IMR-90 (cell line): ENCODE data around the gene HOXD13. TPM values are rescaled to one million over a fixed set of nuclear protein-coding genes. Genes with fewer than 3 reads are reported as not detected.

ENCODE experiments used
- ATAC-seq: fragments of 200-7000 bp; cut with Tn5 transposase; 2 replicates; pipeline ENCODE4 v1.9.1; 2020; ENCODE audit warnings: low read depth, mild to moderate bottlenecking, moderate library complexity
- BruUV-seq: library from RNA; stranded (reverse); fragments of 400-500 nt; replicated peaks from 2 replicates; lab custom pipeline; 2021; lab: Mats Ljungman, UMichigan
- CTCF ChIA-PET: fragments of 300-600 bp; formaldehyde crosslinking; extraction: SDS; loops from one replicate; lab custom pipeline; 2021; ENCODE audit warnings: antibody characterized with exemption; lab: Yijun Ruan, JAX
- POLR2A ChIA-PET: fragments of 300-600 bp; sonication (Branson Sonifier 250); formaldehyde crosslinking; loops from one replicate; lab custom pipeline; 2022; ENCODE audit warnings: antibody characterized with exemption; ENCODE audit not compliant: unreplicated experiment; lab: Charles Lee
- DNase-seq: peaks from one replicate; pipeline ENCODE4 v3.0.0; 2013
- H2AFZ ChIP-seq: replicated peaks from 2 replicates; pipeline ENCODE3; 2013; ENCODE audit warnings: low read length, mild to moderate bottlenecking; ENCODE audit not compliant: poor library complexity
- H2AK5ac ChIP-seq: 2 replicates; pipeline ENCODE4 v1.6.1; 2013; ENCODE audit warnings: low read depth, low read length, inconsistent platforms
- H2AK9ac ChIP-seq: replicated peaks from 2 replicates; pipeline ENCODE3; 2013; ENCODE audit warnings: mild to moderate bottlenecking, low read depth, low read length, moderate library complexity; ENCODE audit not compliant: poor library complexity
- H2BK120ac ChIP-seq: 2 replicates; pipeline ENCODE4 v1.6.1; 2013; ENCODE audit warnings: low read depth, low read length, inconsistent platforms
- H2BK15ac ChIP-seq: 3 replicates; pipeline ENCODE4 v1.6.1; 2013; ENCODE audit warnings: low read depth, low read length, inconsistent platforms
- H2BK20ac ChIP-seq: 2 replicates; pipeline ENCODE4 v1.6.1; 2013; ENCODE audit warnings: low read depth, mild to moderate bottlenecking, inconsistent platforms, low read length, moderate library complexity
- H2BK5ac ChIP-seq: 2 replicates; pipeline ENCODE4 v1.6.1; 2013; ENCODE audit warnings: mild to moderate bottlenecking, low read depth, low read length, inconsistent platforms; ENCODE audit not compliant: poor library complexity, severe bottlenecking
- H3K14ac ChIP-seq: replicated peaks from 2 replicates; pipeline ENCODE4 v1.6.1; 2013; ENCODE audit warnings: low read depth, low read length, inconsistent platforms
- H3K18ac ChIP-seq: 2 replicates; pipeline ENCODE4 v1.6.1; 2013; ENCODE audit warnings: low read depth, low read length, control low read depth
- H3K23ac ChIP-seq: 2 replicates; pipeline ENCODE4 v1.6.1; 2013; ENCODE audit warnings: low read depth, low read length, inconsistent platforms
- H3K27ac ChIP-seq: 2 replicates; pipeline ENCODE4 v1.5.1; 2013; ENCODE audit warnings: mild to moderate bottlenecking, control low read depth, low read length; ENCODE audit not compliant: insufficient read depth
- H3K27me3 ChIP-seq: 2 replicates; pipeline ENCODE4 v1.6.1; 2013; ENCODE audit warnings: low read length; ENCODE audit not compliant: control insufficient read depth, insufficient read depth
- H3K36me3 ChIP-seq: 2 replicates; pipeline ENCODE4 v1.6.1; 2013; ENCODE audit warnings: low read length, mixed read lengths; ENCODE audit not compliant: control insufficient read depth, insufficient read depth
- H3K4ac ChIP-seq: 2 replicates; pipeline ENCODE4 v1.6.1; 2013; ENCODE audit warnings: low read depth, low read length, inconsistent platforms
- H3K4me1 ChIP-seq: 2 replicates; pipeline ENCODE4 v1.6.1; 2013; ENCODE audit warnings: low read length, mixed read lengths; ENCODE audit not compliant: control insufficient read depth, insufficient read depth
- H3K4me2 ChIP-seq: 2 replicates; pipeline ENCODE4 v1.6.1; 2013; ENCODE audit warnings: low read depth, mild to moderate bottlenecking, control low read depth, low read length, moderate library complexity
- H3K4me3 ChIP-seq: 2 replicates; pipeline ENCODE4 v1.5.1; 2013; ENCODE audit warnings: low read depth, mild to moderate bottlenecking, control low read depth, low read length, moderate library complexity; ENCODE audit not compliant: insufficient read depth
- H3K56ac ChIP-seq: 2 replicates; pipeline ENCODE4 v1.6.1; 2013; ENCODE audit warnings: low read length, inconsistent platforms; ENCODE audit not compliant: insufficient read depth; ENCODE audit errors: extremely low read depth
- H3K79me1 ChIP-seq, 2 experiments: 2 replicates each; pipeline ENCODE4 v1.6.1; 2013; ENCODE audit warnings: low read length in 2 of 2, inconsistent platforms in 1 of 2, low read depth in 1 of 2
- H3K9ac ChIP-seq: 2 replicates; pipeline ENCODE4 v1.6.1; 2013; ENCODE audit warnings: low read depth, low read length, control low read depth
- H3K9me1 ChIP-seq: 2 replicates; pipeline ENCODE4 v1.6.1; 2013; ENCODE audit warnings: low read length, inconsistent platforms; ENCODE audit not compliant: insufficient read depth
- H3K9me3 ChIP-seq: 2 replicates; pipeline ENCODE4 v1.6.1; 2013; ENCODE audit warnings: low read length; ENCODE audit not compliant: control insufficient read depth, insufficient read depth
- H4K20me1 ChIP-seq: 2 replicates; pipeline ENCODE4 v1.6.1; 2013; ENCODE audit warnings: low read length, inconsistent platforms; ENCODE audit not compliant: insufficient read depth
- H4K5ac ChIP-seq: 2 replicates; pipeline ENCODE4 v1.6.1; 2013; ENCODE audit warnings: mild to moderate bottlenecking, low read depth, low read length, control low read depth
- H4K8ac ChIP-seq, 2 experiments: 2 replicates each; pipeline ENCODE4 v1.6.1; 2013; ENCODE audit warnings: low read depth in 2 of 2, low read length in 2 of 2, control low read depth in 1 of 2, inconsistent platforms in 1 of 2
- H4K91ac ChIP-seq: 2 replicates; pipeline ENCODE4 v1.6.1; 2013; ENCODE audit warnings: low read depth, low read length, inconsistent platforms; ENCODE audit not compliant: insufficient read depth
- BHLHE40 ChIP-seq: fragments of 150-350 bp; IDR thresholded peaks from 2 replicates; pipeline ENCODE4 v1.6.1; 2016; ENCODE audit warnings: mild to moderate bottlenecking, low read depth, low read length
- CEBPB ChIP-seq: IDR thresholded peaks from 2 replicates; pipeline ENCODE4 v1.6.1; 2012; ENCODE audit warnings: low read depth, low read length, improper control_type of control experiment
- CHD1 ChIP-seq: IDR thresholded peaks from 2 replicates; pipeline ENCODE4 v1.6.1; 2012; ENCODE audit warnings: low read depth, low read length, improper control_type of control experiment
- FOS ChIP-seq: fragments of 150-350 bp; IDR thresholded peaks from 2 replicates; pipeline ENCODE4 v1.6.1; 2016; ENCODE audit warnings: low read depth, low read length
- MAFK ChIP-seq: IDR thresholded peaks from 2 replicates; pipeline ENCODE4 v1.6.1; 2012; ENCODE audit warnings: low read depth, low read length, improper control_type of control experiment
- MAZ ChIP-seq: IDR thresholded peaks from 2 replicates; pipeline ENCODE4 v1.6.1; 2012; ENCODE audit warnings: low read depth, mild to moderate bottlenecking, low read length, improper control_type of control experiment, moderate library complexity, borderline replicate concordance
- MXI1 ChIP-seq: IDR thresholded peaks from 2 replicates; pipeline ENCODE4 v1.6.1; 2012; ENCODE audit warnings: low read depth, mild to moderate bottlenecking, low read length, moderate library complexity, borderline replicate concordance
- NFE2L2 ChIP-seq: fragments of 150-350 bp; IDR thresholded peaks from 2 replicates; pipeline ENCODE4 v1.6.1; 2016; ENCODE audit warnings: low read depth, mild to moderate bottlenecking, low read length
- POLR2A ChIP-seq: IDR thresholded peaks from 2 replicates; pipeline ENCODE4 v1.6.1; 2012; ENCODE audit warnings: mild to moderate bottlenecking, low read depth, low read length
- RCOR1 ChIP-seq: IDR thresholded peaks from 2 replicates; pipeline ENCODE4 v1.6.1; 2012; ENCODE audit warnings: mild to moderate bottlenecking, low read length, improper control_type of control experiment; ENCODE audit not compliant: insufficient replicate concordance
- RFX5 ChIP-seq: IDR thresholded peaks from 2 replicates; pipeline ENCODE4 v1.8.0; 2012; ENCODE audit warnings: low read depth, mild to moderate bottlenecking, low read length, moderate library complexity
- SMC3 ChIP-seq: fragments of 150-350 bp; IDR thresholded peaks from 2 replicates; pipeline ENCODE4 v1.6.1; 2016; ENCODE audit warnings: low read depth, mild to moderate bottlenecking, antibody characterized with exemption, low read length, moderate library complexity
- WGBS, 2 experiments: methylation state at CpG; one replicate each; pipeline versions ENCODE4 v1.1.5 to v1.1.7; 2013; ENCODE audit warnings: missing lambda C conversion rate in 2 of 2; ENCODE audit not compliant: insufficient read length in 1 of 2; ENCODE audit errors: extremely low coverage in 2 of 2; 5-methylcytosine and 5-hydroxymethylcytosine counted together
- dilution Hi-C: fragments of 300-500 bp; cut with HindIII; formaldehyde crosslinking; loops from one replicate; pipeline ENCODE4 v1.14.3; 2018; ENCODE audit warnings: low sequenced_read_pairs; ENCODE audit not compliant: unreplicated experiment
- in situ Hi-C: fragments of 300-500 bp; cut with MboI; formaldehyde crosslinking; loops from 3 replicates; pipeline ENCODE4 v1.14.3; 2019; ENCODE audit warnings: low sequenced_read_pairs, inconsistent platforms, mixed read lengths
- intact Hi-C: fragments of 100-400 bp; cut with micrococcal nuclease; formaldehyde crosslinking; loops from 2 replicates; pipeline ENCODE4 v1.10.0; 2022
- polyA plus RNA-seq, 3 experiments: library from polyadenylated mRNA; depleted of rRNA; stranded (reverse); fragments of >200 nt; gene quantifications; 2 replicates each; pipeline ENCODE4 v1.2.3, GENCODE V29; 2012; ENCODE audit warnings: low replicate concordance in 1 of 3
- total RNA-seq: library from RNA; depleted of rRNA; stranded (reverse); fragments of >200 nt; gene quantifications from 2 replicates; pipeline ENCODE4 v1.2.3, GENCODE V29; 2012
- TF ChIP-seq, protein P1 (sequence below): fragments of 150-350 bp; IDR thresholded peaks from 2 replicates; pipeline ENCODE4 v1.6.1; 2017; ENCODE audit warnings: mild to moderate bottlenecking, antibody characterized with exemption, low read length, low read depth
- TF ChIP-seq, protein P2 (sequence below): fragments of 150-350 bp; IDR thresholded peaks from 2 replicates; pipeline ENCODE4 v1.6.1; 2016; ENCODE audit warnings: low read depth, mild to moderate bottlenecking, low read length, moderate library complexity, borderline replicate concordance

The HOXD13 gene
- total and polyA plus RNA-seq, 2 of the 4 experiments (the other 2 are of a cell fraction), result not detected

DNA sequence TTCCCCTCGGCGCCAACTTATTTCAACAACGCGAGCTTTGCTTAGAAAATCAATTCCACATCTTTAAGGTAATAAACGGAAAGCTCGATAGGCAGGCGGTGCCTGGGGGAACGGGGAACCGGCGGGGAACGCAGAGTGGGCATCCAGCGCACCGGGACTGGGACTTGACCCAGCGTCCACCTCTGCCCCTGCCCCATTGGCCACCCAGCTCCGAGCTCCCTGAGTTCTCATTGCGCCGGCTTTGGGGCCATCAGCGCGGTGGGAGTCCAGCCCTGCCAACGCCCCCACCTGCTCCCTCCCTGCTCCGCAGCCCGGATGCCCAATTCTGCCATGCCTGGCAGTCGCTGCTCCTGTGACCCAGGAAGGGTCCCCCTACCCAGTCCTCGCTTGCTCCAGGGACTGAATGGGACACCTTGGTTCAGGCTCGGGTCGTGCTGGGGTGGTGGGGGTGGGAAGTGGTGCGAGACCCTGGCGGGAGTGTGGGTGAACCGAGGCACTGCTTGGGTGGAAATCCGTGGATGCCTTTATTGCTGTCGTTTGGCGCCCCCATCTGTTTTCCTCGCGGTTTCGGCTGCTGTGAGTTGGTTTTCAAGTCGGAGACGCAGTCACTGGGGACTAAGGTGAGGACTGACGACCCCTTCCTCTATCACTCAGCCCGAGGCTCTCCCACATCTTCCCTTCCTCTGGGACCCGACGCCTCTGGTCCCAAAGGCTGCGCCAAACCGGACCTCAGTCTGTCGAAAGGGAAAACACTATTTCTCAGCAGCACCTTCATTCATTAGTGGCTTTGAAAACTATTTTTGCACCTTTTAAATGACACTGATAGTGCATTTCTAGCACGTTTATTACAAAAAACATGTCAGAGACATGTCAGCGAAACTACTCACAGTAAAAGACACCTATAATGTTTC is 6.4 kb upstream of the HOXD13 start:
- Histone ChIP-seq H3K4me3 (no peak overlapping the region), H3K9me1 (no peaks in the 10 kb centered on the region), H3K56ac (no peak overlapping the region), H2BK120ac (no peak overlapping the region), H3K9ac (no peak overlapping the region), H4K91ac (no peak overlapping the region), H4K5ac (no peak overlapping the region), H3K36me3 (no peaks in the 10 kb centered on the region), H3K18ac (no peak overlapping the region), H3K4me1 (no peaks in the 10 kb centered on the region), H3K9me3 (peaks cover 19% of the 10 kb centered on the region), H3K79me1 (no peaks in the 10 kb centered on the region), H2AFZ (no peak overlapping the region), H2AK5ac (no peak overlapping the region), H3K4ac (no peak overlapping the region), H2AK9ac (no peak overlapping the region), H2BK15ac (no peak overlapping the region), H2BK20ac (no peak overlapping the region), H3K4me2 (no peak overlapping the region), H3K27ac (no peak overlapping the region), H3K14ac (no peak overlapping the region), H2BK5ac (no peak overlapping the region), H4K20me1 (0 out of 2 replicates have a peak, but pooled peaks cover under 1% of the 10 kb centered on the region), H4K8ac (no peak overlapping the region), H3K27me3 (peaks cover 89% of the 10 kb centered on the region), H3K23ac (no peak overlapping the region)
- 0% methylated on average over 8 of the region's 46 CpGs; no CpG with 5 or more reads in 1 of the 2 experiments for WGBS, 2 experiments
- dilution Hi-C loops (no loop called here), in situ Hi-C loops (loop anchor here (25.0 kb wide), 2 partner anchors 1049 to 1349 kb away; no protein-coding TSS in a partner anchor), intact Hi-C loops (loop anchor here (2.0 kb wide), 1 partner anchor 777 kb away; no protein-coding TSS in a partner anchor)
- DNase-seq, result peak; percentile 34
- POLR2A ChIA-PET, result no interaction called here
- CTCF ChIA-PET, result interaction anchor here (1.0 kb wide), 1 partner anchor 396 kb away, joined by 8 read pairs; no protein-coding TSS in a partner anchor
- BruUV-seq, result no TSS peak
- 0 out of 2 replicates have a peak, but pooled peaks have one; percentile 13 for ATAC-seq
- TF ChIP-seq, protein P1, sequence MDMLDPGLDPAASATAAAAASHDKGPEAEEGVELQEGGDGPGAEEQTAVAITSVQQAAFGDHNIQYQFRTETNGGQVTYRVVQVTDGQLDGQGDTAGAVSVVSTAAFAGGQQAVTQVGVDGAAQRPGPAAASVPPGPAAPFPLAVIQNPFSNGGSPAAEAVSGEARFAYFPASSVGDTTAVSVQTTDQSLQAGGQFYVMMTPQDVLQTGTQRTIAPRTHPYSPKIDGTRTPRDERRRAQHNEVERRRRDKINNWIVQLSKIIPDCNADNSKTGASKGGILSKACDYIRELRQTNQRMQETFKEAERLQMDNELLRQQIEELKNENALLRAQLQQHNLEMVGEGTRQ, result no peak
- TF ChIP-seq POLR2A, result no peak
- no peak for TF ChIP-seq NFE2L2
- TF ChIP-seq MAFK, result no peak
- TF ChIP-seq CEBPB, result no peak
- TF ChIP-seq MXI1, result no peak
- TF ChIP-seq FOS, result no peak
- no peak for TF ChIP-seq MAZ
- TF ChIP-seq RFX5, result no peak
- TF ChIP-seq CHD1, result no peak
- no peak for TF ChIP-seq RCOR1
- peak; percentile 46 for TF ChIP-seq SMC3
- no peak for TF ChIP-seq BHLHE40
- TF ChIP-seq, protein P2, sequence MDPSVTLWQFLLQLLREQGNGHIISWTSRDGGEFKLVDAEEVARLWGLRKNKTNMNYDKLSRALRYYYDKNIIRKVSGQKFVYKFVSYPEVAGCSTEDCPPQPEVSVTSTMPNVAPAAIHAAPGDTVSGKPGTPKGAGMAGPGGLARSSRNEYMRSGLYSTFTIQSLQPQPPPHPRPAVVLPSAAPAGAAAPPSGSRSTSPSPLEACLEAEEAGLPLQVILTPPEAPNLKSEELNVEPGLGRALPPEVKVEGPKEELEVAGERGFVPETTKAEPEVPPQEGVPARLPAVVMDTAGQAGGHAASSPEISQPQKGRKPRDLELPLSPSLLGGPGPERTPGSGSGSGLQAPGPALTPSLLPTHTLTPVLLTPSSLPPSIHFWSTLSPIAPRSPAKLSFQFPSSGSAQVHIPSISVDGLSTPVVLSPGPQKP, result no peak
